ENCODE measurements around the gene LYPD1. TPM values are rescaled to one million over a fixed set of nuclear protein-coding genes. Genes with fewer than 3 reads are reported as not detected.

Gene LYPD1
- total RNA-seq, 1 experiment from 2014 or later = 5.1 TPM

GRCh38 chr2:132690664-132691303, 20.8 kb upstream of the LYPD1 start:
- CTCF ChIA-PET = no interaction called here
- POLR2A ChIA-PET (ENCODE audit: unreplicated experiment) = no interaction called here
- Histone ChIP-seq H3K79me2 (ENCODE audit: low read depth) (no peaks in the 10 kb centered on the region), H3K27me3 (ENCODE audit: insufficient read depth, low read depth) (no peaks in the 10 kb centered on the region), H3F3A (ENCODE audit: insufficient read depth, low read depth) (no peaks in the 10 kb centered on the region), H3K4me3 (no peak overlapping the region), H3K9me2 (ENCODE audit: insufficient read depth) (no peaks in the 10 kb centered on the region), H3K4me1 (replicated peaks; ENCODE audit: insufficient read depth) (no peaks in the 10 kb centered on the region), H3K36me3 (ENCODE audit: low read depth) (no peaks in the 10 kb centered on the region), H4K20me1 (ENCODE audit: insufficient read depth) (no peaks in the 10 kb centered on the region), H3K9me3 (ENCODE audit: insufficient read depth, low read depth) (no peaks in the 10 kb centered on the region), H3K4me2 (no peak overlapping the region), H2AFZ (no peak overlapping the region), H3K27ac (no peak overlapping the region)
- no peak for DNase-seq
- BruUV-seq (replicated peaks) = no TSS peak
- intact Hi-C loops (cut with micrococcal nuclease; ENCODE audit: unreplicated experiment) = no loop called here
- no peak for TF ChIP-seq EZH2 (IDR thresholded peaks at IDR 0.05; ENCODE audit: low read depth)
- no peak for TF ChIP-seq CTCF (conservative IDR thresholded peaks at IDR 0.05)

GRCh38 chr2:132681766-132682165, 11.8 kb upstream of the LYPD1 start:
- no peak overlapping the region for H3K27ac ChIP-seq
- no peak for DNase-seq
- no peaks in the 10 kb centered on the region for H3K4me1 ChIP-seq (replicated peaks; ENCODE audit: insufficient read depth)
- no peak for TF ChIP-seq CTCF (conservative IDR thresholded peaks at IDR 0.05)
- no peak for TF ChIP-seq EZH2 (IDR thresholded peaks at IDR 0.05; ENCODE audit: low read depth)
- H3K9me3 ChIP-seq (ENCODE audit: insufficient read depth, low read depth) = no peaks in the 10 kb centered on the region
- H3F3A ChIP-seq (ENCODE audit: insufficient read depth, low read depth) = no peaks in the 10 kb centered on the region
- BruUV-seq (replicated peaks) = no TSS peak
- H4K20me1 ChIP-seq (ENCODE audit: insufficient read depth) = no peaks in the 10 kb centered on the region
- CTCF ChIA-PET = no interaction called here
- H3K9me2 ChIP-seq (ENCODE audit: insufficient read depth) = no peaks in the 10 kb centered on the region
- H2AFZ ChIP-seq = no peak overlapping the region
- no peaks in the 10 kb centered on the region for H3K27me3 ChIP-seq (ENCODE audit: insufficient read depth, low read depth)
- POLR2A ChIA-PET (ENCODE audit: unreplicated experiment) = no interaction called here
- H3K4me2 ChIP-seq = no peak overlapping the region
- no peaks in the 10 kb centered on the region for H3K79me2 ChIP-seq (ENCODE audit: low read depth)
- H3K4me3 ChIP-seq = no peak overlapping the region
- intact Hi-C loops (cut with micrococcal nuclease; ENCODE audit: unreplicated experiment) = no loop called here
- no peaks in the 10 kb centered on the region for H3K36me3 ChIP-seq (ENCODE audit: low read depth)

- no TSS peak for BruUV-seq (replicated peaks)
- no peaks in the 10 kb centered on the region for H3K4me1 ChIP-seq (replicated peaks; ENCODE audit: insufficient read depth)
- DNase-seq = no peak
- H3F3A ChIP-seq (ENCODE audit: insufficient read depth, low read depth) = no peaks in the 10 kb centered on the region
- H2AFZ ChIP-seq = no peak overlapping the region
- H3K9me2 ChIP-seq (ENCODE audit: insufficient read depth) = no peaks in the 10 kb centered on the region
- no peak overlapping the region for H3K4me2 ChIP-seq
- no peaks in the 10 kb centered on the region for H4K20me1 ChIP-seq (ENCODE audit: insufficient read depth)
- POLR2A ChIA-PET (ENCODE audit: unreplicated experiment) = no interaction called here
- intact Hi-C loops (cut with micrococcal nuclease; ENCODE audit: unreplicated experiment) = no loop called here
- H3K9me3 ChIP-seq (ENCODE audit: insufficient read depth, low read depth) = no peaks in the 10 kb centered on the region
- no peaks in the 10 kb centered on the region for H3K27me3 ChIP-seq (ENCODE audit: insufficient read depth, low read depth)
- no peak overlapping the region for H3K27ac ChIP-seq
- CTCF ChIA-PET = no interaction called here
- H3K4me3 ChIP-seq = no peak overlapping the region
- no peaks in the 10 kb centered on the region for H3K79me2 ChIP-seq (ENCODE audit: low read depth)
- TF ChIP-seq CTCF (conservative IDR thresholded peaks at IDR 0.05) = no peak
- no peak for TF ChIP-seq EZH2 (IDR thresholded peaks at IDR 0.05; ENCODE audit: low read depth)
- H3K36me3 ChIP-seq (ENCODE audit: low read depth) = no peaks in the 10 kb centered on the region
These were observed 10.5 kb upstream of the LYPD1 start for GRCh38 chr2:132680544-132680943.

All from PC-9 (cell line).